ENCODE data around the gene KIF11.
"Not testable (repeated sequence)": the region's sequence is repeated elsewhere in the genome, so short reads cannot be mapped to it uniquely, and the experiment has no call there.

The KIF11 gene

GRCh38 chr10:92590623-92591549, 2.0 kb upstream of the KIF11 start:
- DNase-seq (ENCODE audit: extremely low read depth in 1 of 2, low read depth in 1 of 2): no peak

GRCh38 chr10:92591550-92592022, 1.3 kb upstream of the KIF11 start:
- DNase-seq (ENCODE audit: extremely low read depth in 1 of 2, low read depth in 1 of 2): peak; percentile 61 to 84

- DNase-seq (ENCODE audit: extremely low read depth in 1 of 2, low read depth in 1 of 2): no peak
These were observed 974 bp downstream of the KIF11 start for GRCh38 chr10:92593619-92594588.

- no peak for DNase-seq (ENCODE audit: extremely low read depth in 1 of 2, low read depth in 1 of 2)
These were observed 2.6 kb downstream of the KIF11 start for GRCh38 chr10:92595505-92595904.

GRCh38 chr10:92598321-92598720, 5.4 kb downstream of the KIF11 start:
- no peak for DNase-seq (ENCODE audit: extremely low read depth in 1 of 2, low read depth in 1 of 2)

GRCh38 chr10:92604841-92605240, 11.9 kb downstream of the KIF11 start:
- no peak for DNase-seq (ENCODE audit: extremely low read depth in 1 of 2, low read depth in 1 of 2)

GRCh38 chr10:92615515-92615914, 22.6 kb downstream of the KIF11 start:
- DNase-seq (ENCODE audit: extremely low read depth in 1 of 2, low read depth in 1 of 2): no peak

GRCh38 chr10:92619368-92619767, 26.4 kb downstream of the KIF11 start:
- no peak for DNase-seq (ENCODE audit: extremely low read depth in 1 of 2, low read depth in 1 of 2)

- DNase-seq (ENCODE audit: extremely low read depth in 1 of 2, low read depth in 1 of 2): no peak
These were observed 35.0 kb downstream of the KIF11 start for GRCh38 chr10:92627845-92628480.

GRCh38 chr10:92629945-92630344, 37.0 kb downstream of the KIF11 start:
- no peak for DNase-seq (ENCODE audit: extremely low read depth in 1 of 2, low read depth in 1 of 2)

GRCh38 chr10:92638037-92638436, 45.1 kb downstream of the KIF11 start:
- no peak for DNase-seq (ENCODE audit: extremely low read depth in 1 of 2, low read depth in 1 of 2)

GRCh38 chr10:92640107-92640506, 47.2 kb downstream of the KIF11 start:
- no peak for DNase-seq (ENCODE audit: extremely low read depth in 1 of 2, low read depth in 1 of 2)

- DNase-seq (ENCODE audit: extremely low read depth in 1 of 2, low read depth in 1 of 2): no peak
These were observed 48.6 kb downstream of the KIF11 start for GRCh38 chr10:92641492-92641891.

- no peak for DNase-seq (ENCODE audit: extremely low read depth in 1 of 2, low read depth in 1 of 2)
These were observed 52.0 kb downstream of the KIF11 start for GRCh38 chr10:92644921-92645320.

GRCh38 chr10:92650864-92651263, 57.9 kb downstream of the KIF11 start:
- DNase-seq (ENCODE audit: extremely low read depth in 1 of 2, low read depth in 1 of 2): not testable (repeated sequence)

- no peak for DNase-seq (ENCODE audit: extremely low read depth in 1 of 2, low read depth in 1 of 2)
These were observed 62.5 kb downstream of the KIF11 start for GRCh38 chr10:92655426-92655825.

- no peak for DNase-seq (ENCODE audit: extremely low read depth in 1 of 2, low read depth in 1 of 2)
These were observed 63.5 kb downstream of the KIF11 start for GRCh38 chr10:92656266-92656961.

- no peak for DNase-seq (ENCODE audit: extremely low read depth in 1 of 2, low read depth in 1 of 2)
These were observed 64.1 kb downstream of the KIF11 start for GRCh38 chr10:92657024-92657423.

- no peak for DNase-seq (ENCODE audit: extremely low read depth in 1 of 2, low read depth in 1 of 2)
These were observed 69.9 kb downstream of the KIF11 start for GRCh38 chr10:92662848-92663247.

- no peak for DNase-seq (ENCODE audit: extremely low read depth in 1 of 2, low read depth in 1 of 2)
These were observed 71.4 kb downstream of the KIF11 start for GRCh38 chr10:92664322-92664721.
